HepG2 (cell line): ENCODE data around the gene TMEM121. TPM values are rescaled to one million over a fixed set of nuclear protein-coding genes. Genes with fewer than 3 reads are reported as not detected.
A peak's percentile ranks its signal among the peaks of the same experiment; 100 is the strongest.

Experiments
- ARID4A ChIP-seq: sonication (generic); formaldehyde crosslinking; IDR thresholded peaks from 2 replicates; pipeline ENCODE4 v1.5.0; 2020; ENCODE audit warnings: mild to moderate bottlenecking, missing genetic modification reagents, borderline replicate concordance
- FLYWCH1 ChIP-seq: sonication (generic); formaldehyde crosslinking; IDR thresholded peaks from 2 replicates; pipeline ENCODE4 v1.8.1; 2023; ENCODE audit warnings: mild to moderate bottlenecking, missing genetic modification reagents
- GABPB1 ChIP-seq: IDR thresholded peaks from 2 replicates; pipeline ENCODE4 v1.6.1; 2016; ENCODE audit warnings: mild to moderate bottlenecking, missing genetic modification reagents, moderate library complexity, missing compliant biosample characterization
- HNF1A ChIP-seq, 2 experiments: sonication (generic) in 1 of 2; formaldehyde crosslinking in 1 of 2; IDR thresholded peaks; 2 replicates each; pipeline versions ENCODE4 v1.4.0 to v1.6.1; 2016 to 2020; ENCODE audit warnings: borderline replicate concordance in 1 of 2, low read depth in 1 of 2, mild to moderate bottlenecking in 1 of 2, missing genetic modification reagents in 1 of 2
- HNF4A ChIP-seq: sonication (generic); formaldehyde crosslinking; IDR thresholded peaks from 2 replicates; pipeline ENCODE4 v1.4.0; 2020; ENCODE audit warnings: missing genetic modification reagents
- HOXA3 ChIP-seq: sonication (generic); formaldehyde crosslinking; IDR thresholded peaks from 2 replicates; pipeline ENCODE4 v1.5.0; 2020; ENCODE audit warnings: missing genetic modification reagents
- LCORL ChIP-seq, 2 experiments: fragments of 450-650 bp in 1 of 2; sonication (generic) in 1 of 2; formaldehyde crosslinking in 1 of 2; IDR thresholded peaks; 2 replicates each; pipeline versions ENCODE4 v1.5.0 to v1.6.1; 2017 to 2020; ENCODE audit warnings: antibody characterized with exemption in 1 of 2, missing genetic modification reagents in 1 of 2
- MYC ChIP-seq: sonication (generic); formaldehyde crosslinking; IDR thresholded peaks from 2 replicates; pipeline ENCODE4 v1.9.0; 2021; ENCODE audit warnings: missing genetic modification reagents, borderline replicate concordance
- MYPOP ChIP-seq: sonication (generic); formaldehyde crosslinking; IDR thresholded peaks from 2 replicates; pipeline ENCODE4 v1.8.1; 2023; ENCODE audit warnings: mild to moderate bottlenecking, moderate library complexity, missing genetic modification reagents
- SMARCC2 ChIP-seq: fragments of 450-650 bp; IDR thresholded peaks from 2 replicates; pipeline ENCODE4 v1.6.1; 2017; ENCODE audit warnings: antibody characterized with exemption, mild to moderate bottlenecking
- TARDBP ChIP-seq: sonication (generic); formaldehyde crosslinking; IDR thresholded peaks from 2 replicates; pipeline ENCODE4 v1.8.0; 2022; ENCODE audit warnings: mild to moderate bottlenecking, missing genetic modification reagents
- ZBTB20 ChIP-seq: sonication (generic); formaldehyde crosslinking; IDR thresholded peaks from 2 replicates; pipeline ENCODE4 v1.8.1; 2023; ENCODE audit warnings: missing genetic modification reagents, low read depth, mild to moderate bottlenecking, borderline replicate concordance
- ZFAT ChIP-seq: sonication (generic); formaldehyde crosslinking; conservative IDR thresholded peaks from 2 replicates; pipeline ENCODE4 v1.8.1; 2023; ENCODE audit warnings: missing genetic modification reagents, inconsistent platforms
- ZNF136 ChIP-seq: sonication (generic); formaldehyde crosslinking; IDR thresholded peaks from 2 replicates; pipeline ENCODE4 v1.8.1; 2022; ENCODE audit warnings: low read depth, mild to moderate bottlenecking, moderate library complexity, missing genetic modification reagents
- ZNF251 ChIP-seq: sonication (generic); formaldehyde crosslinking; IDR thresholded peaks from 2 replicates; pipeline ENCODE4 v1.9.0; 2021; ENCODE audit warnings: mild to moderate bottlenecking, missing genetic modification reagents
- ZNF784 ChIP-seq: sonication (generic); formaldehyde crosslinking; IDR thresholded peaks from 2 replicates; pipeline ENCODE4 v1.5.1; 2020; ENCODE audit warnings: missing genetic modification reagents, mild to moderate bottlenecking, borderline replicate concordance
- ZSCAN12 ChIP-seq: sonication (generic); formaldehyde crosslinking; IDR thresholded peaks from 2 replicates; pipeline ENCODE4 v1.9.0; 2021; ENCODE audit warnings: mild to moderate bottlenecking, missing genetic modification reagents
- polyA plus RNA-seq, 8 experiments: library from polyadenylated mRNA; depleted of rRNA in 3 of 8; stranded (reverse) in 7 of 8; unstranded in 1 of 8; fragments of >200 nt; fragmentation: Illumina TruSeq in 4 of 8; extraction: Trizol in 4 of 8; gene quantifications; 2 replicates each; pipeline versions ENCODE4 v1.2.1 to v1.2.3, GENCODE V29; 2011 to 2016; ENCODE audit warnings: low read depth in 4 of 8, missing spikeins in 1 of 8, mixed read lengths in 1 of 8; ENCODE audit not compliant: insufficient read depth in 1 of 8
- total RNA-seq, 5 experiments: library from RNA; depleted of rRNA; stranded (reverse); fragments of >200 nt; fragmentation: Illumina TruSeq; extraction: Trizol; gene quantifications; 2 replicates each; pipeline ENCODE4 v1.2.3, GENCODE V29; 2016; ENCODE audit warnings: low read depth in 1 of 5

Gene TMEM121
- total and polyA plus RNA-seq, 2 of the 13 experiments (the other 11 are each of a cell fraction or from before 2014, with no cell fraction given): 6.6 to 19.0 TPM

GRCh38 chr14:105495990-105496830, 30.2 kb upstream of the TMEM121 start (continued):
- peak; percentile 89 for TF ChIP-seq TARDBP (CRISPR knock-in tag)
- 0 out of 2 replicates have a peak, but pooled peaks have one; percentile 15 for TF ChIP-seq MYPOP (CRISPR knock-in tag)
- peak; percentile 72; the same call in 1 of the 2 replicates for TF ChIP-seq ARID4A (CRISPR knock-in tag)
- no peak for TF ChIP-seq HNF1A (IDR thresholded peaks at IDR 0.05; ENCODE audit: low read depth)
- TF ChIP-seq HNF1A (CRISPR knock-in tag; IDR thresholded peaks at IDR 0.05; ENCODE audit: borderline replicate concordance): peak; percentile 55; the same call in 1 of the 2 replicates
- TF ChIP-seq ZSCAN12 (CRISPR knock-in tag): no peak
- TF ChIP-seq ZNF136 (CRISPR knock-in tag): no peak
- peak; percentile 46 for TF ChIP-seq GABPB1 (CRISPR knock-in tag)
- no peak for TF ChIP-seq SMARCC2
- no peak for TF ChIP-seq FLYWCH1 (CRISPR knock-in tag)
- TF ChIP-seq ZNF784: peak; percentile 70; the same call in 1 of the 2 replicates
- peak; percentile 65; the same call in 1 of the 2 replicates for TF ChIP-seq HOXA3 (CRISPR knock-in tag)
- peak; percentile 95 for TF ChIP-seq HNF4A (CRISPR knock-in tag)
- no peak for TF ChIP-seq ZFAT (CRISPR knock-in tag)
- no peak for TF ChIP-seq LCORL (IDR thresholded peaks at IDR 0.05)
- TF ChIP-seq LCORL (CRISPR knock-in tag; IDR thresholded peaks at IDR 0.05): peak; percentile 89
- TF ChIP-seq MYC (CRISPR knock-in tag): peak; percentile 56; the same call in 1 of the 2 replicates
- TF ChIP-seq ZBTB20: peak; percentile 67; the same call in 1 of the 2 replicates
- no peak for TF ChIP-seq ZNF251
